HCT116 (cell line): Measurements from ENCODE around the gene CAMKMT. TPM values are rescaled to one million over a fixed set of nuclear protein-coding genes. Genes with fewer than 3 reads are reported as not detected.

Source experiments
- ATAC-seq: fragments of 200-7000 bp; cut with Tn5 transposase; 2 replicates; pipeline ENCODE4 v1.9.1; 2020; ENCODE audit warnings: mild to moderate bottlenecking, moderate library complexity
- BruUV-seq: library from RNA; stranded (reverse); fragments of 400-500 nt; replicated peaks from 2 replicates; lab custom pipeline; 2021; lab: Mats Ljungman, UMichigan
- CTCF ChIA-PET: fragments of 300-600 bp; sonication (Branson Sonifier 250); formaldehyde crosslinking; loops from one replicate; lab custom pipeline; 2021; ENCODE audit warnings: antibody characterized with exemption; lab: Charles Lee
- POLR2A ChIA-PET: fragments of 300-600, 350-600 bp; sonication (Branson Sonifier 250); formaldehyde crosslinking; loops from one replicate; lab custom pipeline; 2021; ENCODE audit warnings: antibody characterized with exemption; lab: Charles Lee
- RAD21 ChIA-PET, 2 experiments: fragments of 300-600 bp; sonication (Branson Sonifier 250); formaldehyde crosslinking; loops; one replicate each; lab custom pipeline; 2023; ENCODE audit warnings: low total read pairs in 2 of 2; ENCODE audit not compliant: uncharacterized antibody in 2 of 2, unreplicated experiment in 2 of 2, low non-redundant PET in 1 of 2; lab: Charles Lee
- DNase-seq: peaks from one replicate; pipeline ENCODE4 v3.0.0-alpha.2; 2010; ENCODE audit warnings: low read depth, low spot score
- H2AFZ ChIP-seq: fragments of 200-600 bp; shearing (Covaris generic), sonication (generic); 2 replicates; pipeline ENCODE4 v1.6.1; 2017; ENCODE audit warnings: low read depth, mixed run types, mixed read lengths, antibody characterized with exemption, low read length; ENCODE audit not compliant: poor library complexity, severe bottlenecking
- H3K27ac ChIP-seq: 2 replicates; pipeline ENCODE4 v1.5.1; 2012; ENCODE audit warnings: low read depth, low read length
- H3K27me3 ChIP-seq: fragments of 200-600 bp; sonication (generic); 2 replicates; pipeline ENCODE4 v1.6.1; 2016; ENCODE audit warnings: mixed run types, low read length, mixed read lengths; ENCODE audit not compliant: insufficient read depth
- H3K36me3 ChIP-seq, 2 experiments: fragments of 200-500 bp in 1 of 2; fragments of 200-600 bp in 1 of 2; sonication (Bioruptor generic) in 1 of 2; sonication (generic) in 1 of 2; 2 replicates each; pipeline versions ENCODE4 v1.5.1 to v1.6.1; 2014 to 2016; ENCODE audit warnings: low read length in 2 of 2, inconsistent platforms in 1 of 2, mixed read lengths in 1 of 2, mixed run types in 1 of 2; ENCODE audit not compliant: insufficient read depth in 2 of 2, control insufficient read depth in 1 of 2
- H3K4me1 ChIP-seq, 2 experiments: fragments of 200-600 bp in 1 of 2; sonication (generic) in 1 of 2; 2 replicates each; pipeline versions ENCODE4 v1.5.1 to v1.6.1; 2012 to 2017; ENCODE audit warnings: low read length in 2 of 2, inconsistent platforms in 1 of 2, mild to moderate bottlenecking in 1 of 2, mixed read lengths in 1 of 2, mixed run types in 1 of 2, moderate library complexity in 1 of 2; ENCODE audit not compliant: insufficient read depth in 2 of 2, control insufficient read depth in 1 of 2
- H3K4me2 ChIP-seq: fragments of 200-600 bp; sonication (generic); 2 replicates; pipeline ENCODE4 v1.6.1; 2017; ENCODE audit warnings: mixed run types, low read length, mixed read lengths
- H3K4me3 ChIP-seq, 2 experiments: fragments of 200-600 bp in 1 of 2; sonication (generic) in 1 of 2; replicated peaks in 1 of 2; 2 replicates each; pipeline ENCODE4 v1.5.1; 2011 to 2016; ENCODE audit warnings: low read length in 2 of 2, control low read depth in 1 of 2, low read depth in 1 of 2, mild to moderate bottlenecking in 1 of 2, mixed read lengths in 1 of 2, mixed run types in 1 of 2
- H3K79me2 ChIP-seq: fragments of 200-600 bp; sonication (generic); 2 replicates; pipeline ENCODE4 v1.6.1; 2017; ENCODE audit warnings: mild to moderate bottlenecking, mixed run types, low read length, moderate library complexity, mixed read lengths; ENCODE audit not compliant: insufficient read depth
- H3K9ac ChIP-seq: fragments of 200-600 bp; sonication (generic); 2 replicates; pipeline ENCODE4 v1.6.1; 2016; ENCODE audit warnings: low read length, mixed read lengths
- H3K9me2 ChIP-seq: fragments of 200-600 bp; sonication (generic), shearing (Covaris generic); 2 replicates; pipeline ENCODE4 v1.6.1; 2017; ENCODE audit warnings: mixed run types, mild to moderate bottlenecking, moderate library complexity; ENCODE audit not compliant: insufficient read depth
- H3K9me3 ChIP-seq, 2 experiments: fragments of 200-500 bp in 1 of 2; fragments of 200-600 bp in 1 of 2; sonication (Bioruptor generic) in 1 of 2; sonication (generic) in 1 of 2; 2 replicates each; pipeline ENCODE4 v1.6.1; 2014 to 2017; ENCODE audit warnings: low read length in 2 of 2, mixed read lengths in 2 of 2, inconsistent platforms in 1 of 2, low read depth in 1 of 2, mild to moderate bottlenecking in 1 of 2, mixed run types in 1 of 2, moderate library complexity in 1 of 2; ENCODE audit not compliant: control insufficient read depth in 1 of 2, insufficient read depth in 1 of 2
- H4K20me1 ChIP-seq: fragments of 200-600 bp; sonication (generic), shearing (Covaris generic); 2 replicates; pipeline ENCODE4 v1.6.1; 2017; ENCODE audit warnings: mixed run types, mild to moderate bottlenecking, moderate library complexity; ENCODE audit not compliant: insufficient read depth
- EGR1 ChIP-seq: IDR thresholded peaks from 2 replicates; pipeline ENCODE4 v1.6.1; 2012; ENCODE audit warnings: low read depth
- ELF1 ChIP-seq: IDR thresholded peaks from 2 replicates; pipeline ENCODE4 v1.6.1; 2012; ENCODE audit warnings: low read depth, borderline replicate concordance
- EZH2phosphoT487 ChIP-seq: fragments of 200-600 bp; IDR thresholded peaks from 2 replicates; pipeline ENCODE4 v1.6.1; 2018; ENCODE audit warnings: antibody characterized with exemption, borderline replicate concordance
- FOSL1 ChIP-seq: IDR thresholded peaks from 2 replicates; pipeline ENCODE4 v1.6.1; 2012; ENCODE audit warnings: low read depth
- JUND ChIP-seq: IDR thresholded peaks from 2 replicates; pipeline ENCODE4 v1.6.1; 2012
- MAX ChIP-seq: IDR thresholded peaks from 2 replicates; pipeline ENCODE4 v1.6.1; 2012
- RAD21 ChIP-seq: IDR thresholded peaks from 2 replicates; pipeline ENCODE4 v1.6.1; 2012; ENCODE audit warnings: low read depth, mild to moderate bottlenecking
- SRF ChIP-seq: IDR thresholded peaks from 2 replicates; pipeline ENCODE4 v1.6.1; 2012; ENCODE audit warnings: low read depth
- ZNF274 ChIP-seq: fragments of 200-500 bp; sonication (Bioruptor generic); IDR thresholded peaks from 2 replicates; pipeline ENCODE4 v1.6.1; 2014; ENCODE audit warnings: mild to moderate bottlenecking, low read depth, low read length, inconsistent platforms
- intact Hi-C: fragments of 100-400 bp; cut with micrococcal nuclease; formaldehyde crosslinking; loops from 2 replicates; pipeline ENCODE4 v1.10.0; 2022
- total RNA-seq: library from RNA; stranded (reverse); gene quantifications from one replicate; pipeline ENCODE4 v1.2.1, GENCODE V29; 2021; ENCODE audit not compliant: unreplicated experiment
- TF ChIP-seq, protein P1 (sequence below): IDR thresholded peaks from 2 replicates; pipeline ENCODE4 v1.6.1; 2011; ENCODE audit warnings: mild to moderate bottlenecking, low read length, moderate library complexity; ENCODE audit not compliant: insufficient replicate concordance; ENCODE audit errors: extremely low read depth
- TF ChIP-seq, protein P2 (sequence below): IDR thresholded peaks from 2 replicates; pipeline ENCODE4 v1.6.1; 2012
- TF ChIP-seq, protein P3 (sequence below), 3 experiments: fragments of 200-600 bp in 1 of 3; sonication (generic) in 1 of 3; IDR thresholded peaks in 2 of 3; conservative IDR thresholded peaks in 1 of 3; 2 replicates each; pipeline ENCODE4 v1.5.1; 2012 to 2017; ENCODE audit warnings: low read depth in 2 of 3, low read length in 2 of 3, antibody characterized with exemption in 1 of 3, borderline replicate concordance in 1 of 3, control low read depth in 1 of 3, mild to moderate bottlenecking in 1 of 3, mixed read lengths in 1 of 3, mixed run types in 1 of 3, moderate library complexity in 1 of 3; ENCODE audit not compliant: insufficient read depth in 1 of 3

The CAMKMT gene
- total RNA-seq, 1 experiment from 2014 or later = 10.6 TPM

- H2AFZ ChIP-seq = no peak overlapping the region
- ATAC-seq (no peak), DNase-seq (no peak)
- peaks cover 14% of the 10 kb centered on the region for H3K79me2 ChIP-seq
- no peak overlapping the region for H3K4me2 ChIP-seq
- no peak overlapping the region for H3K9ac ChIP-seq
- intact Hi-C loops = no loop called here
- H3K27me3 ChIP-seq = no peaks in the 10 kb centered on the region
- POLR2A ChIA-PET = interaction anchor here (2.6 kb wide), 1 partner anchor 10 kb away, joined by 14 read pairs; the partner anchor contains the start of genes CAMKMT and PREPL
- H3K4me3 ChIP-seq = no peak overlapping the region
- CTCF ChIA-PET = interaction anchor here (1.0 kb wide), 1 partner anchor 9 kb away, joined by 3 read pairs; no protein-coding TSS in a partner anchor
- no peak overlapping the region for H3K27ac ChIP-seq
- TF ChIP-seq EGR1 = no peak
- no peak for TF ChIP-seq ELF1
- no peak for TF ChIP-seq SRF
- TF ChIP-seq RAD21 = no peak
- TF ChIP-seq, protein P1, sequence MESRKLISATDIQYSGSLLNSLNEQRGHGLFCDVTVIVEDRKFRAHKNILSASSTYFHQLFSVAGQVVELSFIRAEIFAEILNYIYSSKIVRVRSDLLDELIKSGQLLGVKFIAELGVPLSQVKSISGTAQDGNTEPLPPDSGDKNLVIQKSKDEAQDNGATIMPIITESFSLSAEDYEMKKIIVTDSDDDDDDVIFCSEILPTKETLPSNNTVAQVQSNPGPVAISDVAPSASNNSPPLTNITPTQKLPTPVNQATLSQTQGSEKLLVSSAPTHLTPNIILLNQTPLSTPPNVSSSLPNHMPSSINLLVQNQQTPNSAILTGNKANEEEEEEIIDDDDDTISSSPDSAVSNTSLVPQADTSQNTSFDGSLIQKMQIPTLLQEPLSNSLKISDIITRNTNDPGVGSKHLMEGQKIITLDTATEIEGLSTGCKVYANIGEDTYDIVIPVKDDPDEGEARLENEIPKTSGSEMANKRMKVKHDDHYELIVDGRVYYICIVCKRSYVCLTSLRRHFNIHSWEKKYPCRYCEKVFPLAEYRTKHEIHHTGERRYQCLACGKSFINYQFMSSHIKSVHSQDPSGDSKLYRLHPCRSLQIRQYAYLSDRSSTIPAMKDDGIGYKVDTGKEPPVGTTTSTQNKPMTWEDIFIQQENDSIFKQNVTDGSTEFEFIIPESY = no peak
- no peak for TF ChIP-seq JUND
- no peak for TF ChIP-seq MAX
- TF ChIP-seq ZNF274 = no peak
- TF ChIP-seq, protein P2, sequence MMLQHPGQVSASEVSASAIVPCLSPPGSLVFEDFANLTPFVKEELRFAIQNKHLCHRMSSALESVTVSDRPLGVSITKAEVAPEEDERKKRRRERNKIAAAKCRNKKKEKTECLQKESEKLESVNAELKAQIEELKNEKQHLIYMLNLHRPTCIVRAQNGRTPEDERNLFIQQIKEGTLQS = no peak
- no peak for TF ChIP-seq EZH2phosphoT487
- TF ChIP-seq, protein P3, sequence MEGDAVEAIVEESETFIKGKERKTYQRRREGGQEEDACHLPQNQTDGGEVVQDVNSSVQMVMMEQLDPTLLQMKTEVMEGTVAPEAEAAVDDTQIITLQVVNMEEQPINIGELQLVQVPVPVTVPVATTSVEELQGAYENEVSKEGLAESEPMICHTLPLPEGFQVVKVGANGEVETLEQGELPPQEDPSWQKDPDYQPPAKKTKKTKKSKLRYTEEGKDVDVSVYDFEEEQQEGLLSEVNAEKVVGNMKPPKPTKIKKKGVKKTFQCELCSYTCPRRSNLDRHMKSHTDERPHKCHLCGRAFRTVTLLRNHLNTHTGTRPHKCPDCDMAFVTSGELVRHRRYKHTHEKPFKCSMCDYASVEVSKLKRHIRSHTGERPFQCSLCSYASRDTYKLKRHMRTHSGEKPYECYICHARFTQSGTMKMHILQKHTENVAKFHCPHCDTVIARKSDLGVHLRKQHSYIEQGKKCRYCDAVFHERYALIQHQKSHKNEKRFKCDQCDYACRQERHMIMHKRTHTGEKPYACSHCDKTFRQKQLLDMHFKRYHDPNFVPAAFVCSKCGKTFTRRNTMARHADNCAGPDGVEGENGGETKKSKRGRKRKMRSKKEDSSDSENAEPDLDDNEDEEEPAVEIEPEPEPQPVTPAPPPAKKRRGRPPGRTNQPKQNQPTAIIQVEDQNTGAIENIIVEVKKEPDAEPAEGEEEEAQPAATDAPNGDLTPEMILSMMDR (IDR thresholded peaks at IDR 0.05 in 2 of 3, conservative IDR thresholded peaks at IDR 0.05 in 1 of 3; ENCODE audit: borderline replicate concordance in 1 of 3, insufficient read depth in 1 of 3, low read depth in 2 of 3, low read length in 2 of 3) = no peak
- no peak for TF ChIP-seq FOSL1
- RAD21 ChIA-PET = no interaction called here
- H3K36me3 ChIP-seq = no peaks in the 10 kb centered on the region
- H4K20me1 ChIP-seq = no peaks in the 10 kb centered on the region
- H3K9me3 ChIP-seq = no peaks in the 10 kb centered on the region
- no peaks in the 10 kb centered on the region for H3K4me1 ChIP-seq
- no TSS peak for BruUV-seq
- H3K9me2 ChIP-seq = no peaks in the 10 kb centered on the region
These were observed 10.1 kb upstream of the CAMKMT start for GRCh38 chr2:44351676-44352075.
